Superior temporal gyrus (tissue), 1 donor: ENCODE data around the gene EIF5AL1.
"Not testable (repeated sequence)": the region's sequence is repeated elsewhere in the genome, so short reads cannot be mapped to it uniquely, and the experiment has no call there.

Source experiments
- DNase-seq: peaks from one replicate; pipeline ENCODE4 v3.0.0-alpha.2; 2016; ENCODE audit errors: extremely low spot score

Gene EIF5AL1

GRCh38 chr10:79511891-79512583 is at the start of gene EIF5AL1:
TSS of gene EIF5AL1 (plus strand) at chr10:79512533. CDS start at chr10:79512650, 117 bp downstream.
- DNase-seq, result not testable (repeated sequence)

GRCh38 chr10:79463578-79464496 is 48.5 kb upstream of the EIF5AL1 start:
- no peak for DNase-seq

GRCh38 chr10:79465341-79465740 is 47.0 kb upstream of the EIF5AL1 start:
- DNase-seq, result no peak

GRCh38 chr10:79468015-79468560 is 44.2 kb upstream of the EIF5AL1 start:
- no peak for DNase-seq

- no peak for DNase-seq
Observed at GRCh38 chr10:79468841-79469585, 43.3 kb upstream of the EIF5AL1 start.

GRCh38 chr10:79470096-79470495 is 42.2 kb upstream of the EIF5AL1 start:
- no peak for DNase-seq

- no peak for DNase-seq
Observed at GRCh38 chr10:79471776-79472175, 40.6 kb upstream of the EIF5AL1 start.

GRCh38 chr10:79472449-79472848 is 39.9 kb upstream of the EIF5AL1 start:
- DNase-seq, result no peak

- DNase-seq, result peak; percentile 34
Observed at GRCh38 chr10:79472951-79473350, 39.4 kb upstream of the EIF5AL1 start.

- no peak for DNase-seq
Observed at GRCh38 chr10:79473496-79474095, 38.7 kb upstream of the EIF5AL1 start.

- no peak for DNase-seq
Observed at GRCh38 chr10:79475119-79475653, 37.1 kb upstream of the EIF5AL1 start.

- DNase-seq, result no peak
Observed at GRCh38 chr10:79475877-79476276, 36.5 kb upstream of the EIF5AL1 start.

GRCh38 chr10:79476645-79477044 is 35.7 kb upstream of the EIF5AL1 start:
- DNase-seq, result no peak

- DNase-seq, result no peak
Observed at GRCh38 chr10:79477456-79477855, 34.9 kb upstream of the EIF5AL1 start.

GRCh38 chr10:79479283-79479909 is 32.9 kb upstream of the EIF5AL1 start:
- DNase-seq, result no peak

GRCh38 chr10:79482304-79482703 is 30.0 kb upstream of the EIF5AL1 start:
- DNase-seq, result no peak

GRCh38 chr10:79482741-79483140 is 29.6 kb upstream of the EIF5AL1 start:
- no peak for DNase-seq

GRCh38 chr10:79483299-79483698 is 29.0 kb upstream of the EIF5AL1 start:
- DNase-seq, result no peak

GRCh38 chr10:79483948-79484347 is 28.4 kb upstream of the EIF5AL1 start:
- no peak for DNase-seq

- DNase-seq, result no peak
Observed at GRCh38 chr10:79484476-79484875, 27.9 kb upstream of the EIF5AL1 start.
